ENCODE data around the gene VSIG10L.

VSIG10L gene

GRCh38 chr19:51337861-51338562 lies 3.9 kb downstream of the VSIG10L start:
- DNase-seq = no peak

GRCh38 chr19:51337141-51337860 lies 4.6 kb downstream of the VSIG10L start:
- no peak for DNase-seq

GRCh38 chr19:51333836-51334460 lies 8.0 kb downstream of the VSIG10L start:
- DNase-seq = no peak

GRCh38 chr19:51331716-51332115 lies 10.2 kb downstream of the VSIG10L start:
- no peak for DNase-seq

- DNase-seq = no peak
Observed at GRCh38 chr19:51331193-51331592, 10.7 kb downstream of the VSIG10L start.

- DNase-seq = no peak
Observed at GRCh38 chr19:51330366-51330765, 11.6 kb downstream of the VSIG10L start.

GRCh38 chr19:51329411-51329810 lies 12.5 kb downstream of the VSIG10L start:
- no peak for DNase-seq

GRCh38 chr19:51327066-51328001 lies 14.6 kb downstream of the VSIG10L start:
- DNase-seq = no peak

- no peak for DNase-seq
Observed at GRCh38 chr19:51326216-51327065, 15.5 kb downstream of the VSIG10L start.

- no peak for DNase-seq
Observed at GRCh38 chr19:51325161-51325976, 16.6 kb downstream of the VSIG10L start.

- no peak for DNase-seq
Observed at GRCh38 chr19:51324167-51324481, 17.8 kb downstream of the VSIG10L start.

GRCh38 chr19:51323481-51324166 lies 18.3 kb downstream of the VSIG10L start:
- no peak for DNase-seq

- no peak for DNase-seq
Observed at GRCh38 chr19:51321799-51322198, 20.1 kb downstream of the VSIG10L start.

GRCh38 chr19:51320280-51320657 lies 21.7 kb downstream of the VSIG10L start:
- no peak for DNase-seq

GRCh38 chr19:51319649-51320279 lies 22.2 kb downstream of the VSIG10L start:
- DNase-seq = no peak

- no peak for DNase-seq
Observed at GRCh38 chr19:51318687-51319648, 23.0 kb downstream of the VSIG10L start.

- no peak for DNase-seq
Observed at GRCh38 chr19:51317968-51318367, 24.0 kb downstream of the VSIG10L start.

- no peak for DNase-seq
Observed at GRCh38 chr19:51317376-51317775, 24.6 kb downstream of the VSIG10L start.

GRCh38 chr19:51316688-51317087 lies 25.3 kb downstream of the VSIG10L start:
- DNase-seq = no peak
